Thymus (tissue), 11 donors: ENCODE results near the gene GPR142. TPM values are rescaled to one million over a fixed set of nuclear protein-coding genes. Genes with fewer than 3 reads are reported as not detected.

Source experiments
- DNase-seq, 9 donors: peaks; one replicate each; pipeline ENCODE4 v3.0.0-alpha.2; 2013; ENCODE audit warnings: low spot score in 9 of 9, low read depth in 6 of 9, missing footprints in 1 of 9
- H3K27ac ChIP-seq, 2 donors: one replicate each; pipeline ENCODE4 v1.5.1; 2013; ENCODE audit warnings: control low read depth in 1 of 2, low read depth in 1 of 2, low read length in 1 of 2, mild to moderate bottlenecking in 1 of 2, moderate library complexity in 1 of 2
- H3K27me3 ChIP-seq, 2 donors: one replicate each; pipeline ENCODE4 v1.5.1; 2013; ENCODE audit warnings: low read length in 1 of 2; ENCODE audit not compliant: control insufficient read depth in 2 of 2, insufficient read depth in 1 of 2
- H3K36me3 ChIP-seq, 2 donors: one replicate each; pipeline ENCODE4 v1.5.1; 2013; ENCODE audit warnings: low read length in 1 of 2, mild to moderate bottlenecking in 1 of 2, moderate library complexity in 1 of 2; ENCODE audit not compliant: control insufficient read depth in 2 of 2, insufficient read depth in 2 of 2
- H3K4me1 ChIP-seq, 2 donors: one replicate each; pipeline ENCODE4 v1.5.1; 2013; ENCODE audit warnings: low read length in 2 of 2; ENCODE audit not compliant: control insufficient read depth in 2 of 2, insufficient read depth in 2 of 2
- H3K4me3 ChIP-seq, 2 donors: one replicate each; pipeline ENCODE4 v1.5.1; 2013; ENCODE audit warnings: low read length in 2 of 2, control low read depth in 1 of 2, mild to moderate bottlenecking in 1 of 2
- H3K9me3 ChIP-seq, 2 donors: one replicate each; pipeline ENCODE4 v1.5.1; 2013; ENCODE audit warnings: low read length in 1 of 2, mild to moderate bottlenecking in 1 of 2; ENCODE audit not compliant: control insufficient read depth in 2 of 2, insufficient read depth in 1 of 2
- WGBS: extraction: QIAGEN DNeasy Blood & Tissue Kit; methylation state at CpG from one replicate; pipeline ENCODE4 v1.1.7; 2013; 5-methylcytosine and 5-hydroxymethylcytosine counted together
- polyA plus RNA-seq: library from polyadenylated mRNA; stranded (reverse); fragments of 200-250 nt; gene quantifications from one replicate; pipeline ENCODE4 v1.2.3, GENCODE V29; 2013
- total RNA-seq: library from RNA; stranded (reverse); fragments of 120-200 nt; gene quantifications from one replicate; pipeline ENCODE4 v1.2.4, GENCODE V29; 2013
- donor health status: healthy.

GPR142 gene
- total and polyA plus RNA-seq, 2 donors, result 0.09 to 0.16 TPM

- Histone ChIP-seq H3K36me3 (no peaks in the 10 kb centered on the region), H3K9me3 (peaks cover 0 to 4% of the 10 kb centered on the region in 2 donors), H3K4me3 (no peak overlapping the region), H3K27ac (no peak overlapping the region), H3K27me3 (no peaks in the 10 kb centered on the region), H3K4me1 (peaks cover 0 to 13% of the 10 kb centered on the region in 2 donors)
- DNase-seq, result no peak
- WGBS, result 90% methylated on average over 3 of the region's 3 CpGs
Observed at GRCh38 chr17:74408262-74408661, 41.0 kb downstream of the GPR142 start.

- Histone ChIP-seq H3K9me3 (peaks cover 0 to 4% of the 10 kb centered on the region in 2 donors), H3K4me1 (peaks cover 0 to 10% of the 10 kb centered on the region in 2 donors), H3K36me3 (no peaks in the 10 kb centered on the region), H3K4me3 (no peak overlapping the region), H3K27me3 (no peaks in the 10 kb centered on the region), H3K27ac (no peak overlapping the region)
- no peak for DNase-seq
- 91% methylated on average over 4 of the region's 4 CpGs for WGBS
Observed at GRCh38 chr17:74408815-74409214, 41.5 kb downstream of the GPR142 start.

GRCh38 chr17:74410001-74410443 is 42.7 kb downstream of the GPR142 start:
- Histone ChIP-seq H3K27me3 (no peaks in the 10 kb centered on the region), H3K27ac (no peak overlapping the region), H3K4me1 (peaks cover 0 to 10% of the 10 kb centered on the region in 2 donors), H3K9me3 (peaks cover 0 to 4% of the 10 kb centered on the region in 2 donors), H3K4me3 (no peak overlapping the region), H3K36me3 (no peaks in the 10 kb centered on the region)
- DNase-seq, result peak in 1 of 9 donors; percentile 38
- 42% methylated on average over 4 of the region's 4 CpGs for WGBS

- no peak overlapping the region for H3K4me3 ChIP-seq
- WGBS, result 98% methylated on average over 8 of the region's 8 CpGs
- peaks cover 0 to 12% of the 10 kb centered on the region in 2 donors for H3K4me1 ChIP-seq
- H3K36me3 ChIP-seq, result no peaks in the 10 kb centered on the region
- peaks cover 0 to 4% of the 10 kb centered on the region in 2 donors for H3K9me3 ChIP-seq
- H3K27me3 ChIP-seq, result no peaks in the 10 kb centered on the region
- no peak for DNase-seq
- no peak overlapping the region for H3K27ac ChIP-seq
Observed at GRCh38 chr17:74412581-74412980, 45.3 kb downstream of the GPR142 start.

DNA sequence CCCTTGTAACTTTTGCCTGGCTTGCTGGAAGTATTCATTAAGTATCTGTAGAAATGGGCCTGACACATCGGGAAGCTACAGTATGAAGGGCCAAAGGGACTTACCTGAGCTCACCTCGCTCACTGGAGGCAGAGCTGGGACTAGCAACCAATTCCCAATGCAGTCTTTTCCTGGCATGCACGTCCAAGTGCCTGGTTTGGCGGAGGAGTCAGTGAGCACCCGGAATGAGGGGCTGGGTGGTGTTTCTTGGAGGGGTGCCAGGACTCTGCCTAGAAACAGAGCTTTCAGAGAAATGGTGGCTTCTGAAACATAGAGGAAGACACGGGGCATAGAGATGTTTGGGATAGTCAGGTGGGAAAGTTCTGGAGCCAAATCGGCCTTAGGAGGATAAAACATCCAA is 46.2 kb downstream of the GPR142 start:
- peaks cover 0 to 4% of the 10 kb centered on the region in 2 donors for H3K9me3 ChIP-seq
- H3K27ac ChIP-seq, result no peak overlapping the region
- H3K36me3 ChIP-seq, result no peaks in the 10 kb centered on the region
- H3K4me1 ChIP-seq, result peaks cover 0 to 16% of the 10 kb centered on the region in 2 donors
- no peak overlapping the region for H3K4me3 ChIP-seq
- WGBS, result 96% methylated on average over 7 of the region's 7 CpGs
- H3K27me3 ChIP-seq, result no peaks in the 10 kb centered on the region
- no peak for DNase-seq

- 89% methylated on average over 3 of the region's 3 CpGs for WGBS
- H3K9me3 ChIP-seq, result peaks cover 0 to 4% of the 10 kb centered on the region in 2 donors
- H3K4me1 ChIP-seq, result peaks cover 0 to 21% of the 10 kb centered on the region in 2 donors
- no peak overlapping the region for H3K4me3 ChIP-seq
- no peak for DNase-seq
- H3K36me3 ChIP-seq, result no peaks in the 10 kb centered on the region
- H3K27me3 ChIP-seq, result no peaks in the 10 kb centered on the region
- H3K27ac ChIP-seq, result no peak overlapping the region
Observed at GRCh38 chr17:74414510-74414909, 47.2 kb downstream of the GPR142 start.

DNA sequence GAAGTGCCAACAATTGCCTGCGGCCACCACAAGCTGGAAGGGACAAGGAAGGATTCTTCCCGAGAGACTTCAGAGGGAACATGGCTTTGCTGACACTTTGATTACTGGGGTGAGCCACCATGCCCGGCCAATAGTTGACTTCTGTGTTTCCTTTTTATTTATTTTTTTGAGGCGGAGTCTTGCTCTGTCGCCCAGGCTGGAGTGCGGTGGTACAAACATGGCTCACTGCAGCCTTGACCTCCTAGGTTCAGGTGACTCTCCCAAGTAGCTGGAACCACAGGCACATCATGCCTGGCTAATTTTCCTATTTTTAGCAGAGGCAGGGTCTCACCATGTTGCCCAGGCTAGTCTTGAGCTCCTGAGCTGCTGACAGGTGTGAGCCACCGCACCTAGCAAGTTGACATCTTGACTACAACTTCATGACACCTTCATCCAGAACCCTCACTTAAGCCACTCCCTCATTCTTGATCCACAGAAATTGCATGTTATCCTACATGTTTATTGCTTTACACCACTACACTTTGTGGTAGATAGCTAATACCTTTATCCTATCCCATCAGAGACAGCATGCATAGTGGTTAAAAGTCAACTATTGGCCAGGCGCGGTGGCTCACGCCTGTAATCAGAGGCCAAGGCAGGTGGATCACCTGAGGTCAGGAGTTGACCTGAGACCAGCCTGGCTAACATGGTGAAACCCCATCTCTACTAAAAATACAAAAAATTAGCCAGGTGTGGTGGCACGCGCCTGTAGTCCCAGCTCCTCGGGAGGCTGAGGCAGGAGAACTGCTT is 48.5 kb downstream of the GPR142 start:
- no peak for DNase-seq
- H3K36me3 ChIP-seq, result no peaks in the 10 kb centered on the region
- peaks cover 0 to 11% of the 10 kb centered on the region in 2 donors for H3K4me1 ChIP-seq
- no peak overlapping the region for H3K27ac ChIP-seq
- no peaks in the 10 kb centered on the region for H3K27me3 ChIP-seq
- peaks cover 0 to 2% of the 10 kb centered on the region in 2 donors for H3K9me3 ChIP-seq
- no peak overlapping the region for H3K4me3 ChIP-seq
- WGBS, result 97% methylated on average over 13 of the region's 13 CpGs

DNA sequence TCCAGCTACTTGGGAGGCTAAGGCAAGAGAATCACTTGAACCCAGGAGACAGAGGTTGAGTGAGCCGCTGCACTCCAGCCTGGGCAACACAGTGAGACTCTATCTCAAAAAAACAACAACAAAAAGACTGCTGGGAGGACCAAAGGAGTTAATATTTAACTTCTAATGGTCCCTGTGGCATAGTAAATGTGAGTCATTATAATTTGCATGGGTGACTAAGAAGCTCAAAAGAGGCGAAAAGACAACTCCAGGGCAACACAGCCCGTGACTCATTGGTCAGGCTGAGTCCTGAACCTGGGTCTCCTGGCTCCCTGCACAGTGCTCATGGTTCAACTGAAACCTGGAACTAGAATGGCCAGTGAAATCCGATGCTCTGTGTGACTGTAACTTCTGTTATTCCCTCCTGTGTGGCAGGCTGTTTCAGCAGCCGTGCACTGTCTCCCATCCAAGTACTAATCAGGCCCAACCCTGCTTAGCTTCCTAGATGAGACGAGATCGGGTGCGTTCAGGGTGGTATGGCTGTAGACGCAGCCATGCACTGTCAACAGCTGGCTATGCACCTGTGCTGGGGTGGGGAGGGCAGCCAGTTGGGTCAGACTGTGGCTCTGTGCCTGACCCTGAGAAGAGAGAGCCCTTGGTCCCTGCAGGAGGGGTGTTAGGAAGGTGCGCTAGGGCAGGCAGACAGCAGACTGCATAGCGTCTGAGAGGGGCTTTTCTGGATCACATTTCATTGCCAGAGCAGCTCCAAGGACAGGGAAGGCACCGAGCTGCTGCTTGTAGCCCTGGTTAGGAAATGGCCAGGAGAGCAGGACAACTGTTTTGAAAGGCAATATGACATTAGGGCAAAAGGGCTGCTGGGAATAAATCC is 50.1 kb downstream of the GPR142 start:
- 89% methylated on average over 12 of the region's 12 CpGs for WGBS
- DNase-seq, result no peak
- Histone ChIP-seq H3K4me1 (peaks cover 0 to 11% of the 10 kb centered on the region in 2 donors), H3K36me3 (no peaks in the 10 kb centered on the region), H3K27ac (no peak overlapping the region), H3K9me3 (no peaks in the 10 kb centered on the region), H3K27me3 (no peaks in the 10 kb centered on the region), H3K4me3 (no peak overlapping the region)

DNA sequence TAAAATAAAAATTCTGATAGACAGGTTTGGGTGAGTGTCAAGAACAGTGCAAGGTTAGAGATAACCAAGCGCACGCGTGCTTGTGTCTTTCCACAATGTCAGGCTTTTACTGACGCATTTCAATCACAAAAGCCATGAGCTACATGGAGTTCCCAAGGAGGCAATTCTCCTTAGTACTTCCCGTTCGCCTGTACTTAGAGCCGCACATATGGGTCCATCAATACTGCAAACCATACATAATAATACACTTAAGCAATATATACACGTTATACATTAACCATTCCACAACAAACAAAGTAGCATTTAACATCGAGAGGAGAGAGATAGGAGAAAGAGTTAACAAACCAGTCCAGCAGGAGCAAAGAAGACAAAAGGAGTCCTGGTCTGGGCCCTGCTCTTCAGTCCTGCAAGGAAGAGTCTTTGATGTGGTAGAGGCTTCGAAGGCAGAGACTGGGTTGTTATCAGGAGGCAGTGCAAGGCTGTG is 52.7 kb downstream of the GPR142 start:
- 91% methylated on average over 10 of the region's 10 CpGs for WGBS
- no peaks in the 10 kb centered on the region for H3K9me3 ChIP-seq
- H3K27me3 ChIP-seq, result peaks cover 0 to 4% of the 10 kb centered on the region in 2 donors
- H3K27ac ChIP-seq, result no peak overlapping the region
- no peaks in the 10 kb centered on the region for H3K36me3 ChIP-seq
- H3K4me3 ChIP-seq, result no peak overlapping the region
- H3K4me1 ChIP-seq, result peaks cover 0 to 11% of the 10 kb centered on the region in 2 donors
- DNase-seq, result no peak
